Right kidney (tissue), 9 donors: ENCODE results near the gene FLT1.

Experiments used
- DNase-seq: peaks from one replicate; pipeline ENCODE4 v3.0.0-alpha.2; 2016
- long read RNA-seq, 8 donors: transcript quantifications; one replicate each; lab custom pipeline, GENCODE V29; 2026

The FLT1 gene
- long read RNA-seq, donor 1, full-length matches to known transcripts = 4 of 4 reads
- long read RNA-seq, donor 1, partial matches to known transcripts = 0 of 4 reads
- long read RNA-seq, donor 1, other reads (novel, unspliced or antisense) = 0 of 4 reads
- long read RNA-seq, donor 2, full-length matches to known transcripts = 1 of 1 reads
- long read RNA-seq, donor 2, partial matches to known transcripts = 0 of 1 reads
- long read RNA-seq, donor 2, other reads (novel, unspliced or antisense) = 0 of 1 reads
- long read RNA-seq, donor 3, full-length matches to known transcripts = 2 of 2 reads
- long read RNA-seq, donor 3, partial matches to known transcripts = 0 of 2 reads
- long read RNA-seq, donor 3, other reads (novel, unspliced or antisense) = 0 of 2 reads
- long read RNA-seq, donor 4, full-length matches to known transcripts = 2 of 2 reads
- long read RNA-seq, donor 4, partial matches to known transcripts = 0 of 2 reads
- long read RNA-seq, donor 4, other reads (novel, unspliced or antisense) = 0 of 2 reads
- long read RNA-seq, donor 5, full-length matches to known transcripts = 5 of 5 reads
- long read RNA-seq, donor 5, partial matches to known transcripts = 0 of 5 reads
- long read RNA-seq, donor 5, other reads (novel, unspliced or antisense) = 0 of 5 reads
- long read RNA-seq, donor 6, full-length matches to known transcripts = 4 of 4 reads
- long read RNA-seq, donor 6, partial matches to known transcripts = 0 of 4 reads
- long read RNA-seq, donor 6, other reads (novel, unspliced or antisense) = 0 of 4 reads
- long read RNA-seq, donor 7, full-length matches to known transcripts = 7 of 12 reads
- long read RNA-seq, donor 7, partial matches to known transcripts = 5 of 12 reads
- long read RNA-seq, donor 7, other reads (novel, unspliced or antisense) = 0 of 12 reads
- long read RNA-seq, donor 8, full-length matches to known transcripts = 1 of 8 reads
- long read RNA-seq, donor 8, partial matches to known transcripts = 7 of 8 reads
- long read RNA-seq, donor 8, other reads (novel, unspliced or antisense) = 0 of 8 reads

GRCh38 chr13:28494778-28495537 is at the start of gene FLT1:
TSS of gene FLT1 (minus strand) at chr13:28495128. CDS start at chr13:28494843, 285 bp downstream.
- peak; percentile 79 for DNase-seq

- DNase-seq = no peak
Observed at GRCh38 chr13:28544026-28544425, 49.1 kb upstream of the FLT1 start.

- no peak for DNase-seq
Observed at GRCh38 chr13:28542804-28543203, 47.9 kb upstream of the FLT1 start.

GRCh38 chr13:28541966-28542365 is 47.0 kb upstream of the FLT1 start:
- no peak for DNase-seq

- no peak for DNase-seq
Observed at GRCh38 chr13:28540612-28541011, 45.7 kb upstream of the FLT1 start.

GRCh38 chr13:28539625-28540286 is 44.8 kb upstream of the FLT1 start:
- no peak for DNase-seq

- no peak for DNase-seq
Observed at GRCh38 chr13:28538932-28539331, 44.0 kb upstream of the FLT1 start.

- no peak for DNase-seq
Observed at GRCh38 chr13:28537171-28537570, 42.2 kb upstream of the FLT1 start.

- no peak for DNase-seq
Observed at GRCh38 chr13:28536371-28536770, 41.4 kb upstream of the FLT1 start.

GRCh38 chr13:28535734-28536133 is 40.8 kb upstream of the FLT1 start:
- no peak for DNase-seq

GRCh38 chr13:28534801-28535200 is 39.9 kb upstream of the FLT1 start:
- no peak for DNase-seq

GRCh38 chr13:28534210-28534609 is 39.3 kb upstream of the FLT1 start:
- no peak for DNase-seq

GRCh38 chr13:28533441-28534166 is 38.7 kb upstream of the FLT1 start:
- peak; percentile 10 for DNase-seq

GRCh38 chr13:28533125-28533436 is 38.2 kb upstream of the FLT1 start:
- DNase-seq = no peak

GRCh38 chr13:28532388-28533124 is 37.6 kb upstream of the FLT1 start:
- peak; percentile 73 for DNase-seq

- DNase-seq = peak; percentile 45
Observed at GRCh38 chr13:28531845-28532387, 37.0 kb upstream of the FLT1 start.

- peak; percentile 74 for DNase-seq
Observed at GRCh38 chr13:28531077-28531844, 36.3 kb upstream of the FLT1 start.

- no peak for DNase-seq
Observed at GRCh38 chr13:28530729-28531076, 35.8 kb upstream of the FLT1 start.

- DNase-seq = no peak
Observed at GRCh38 chr13:28529836-28530235, 34.9 kb upstream of the FLT1 start.
